Panc1 (cell line): Measurements from ENCODE around the gene TICAM2.

Experiments
- CTCF ChIP-seq: fragments of 450-650 bp; IDR thresholded peaks from 2 replicates; pipeline ENCODE4 v1.5.1; 2017; ENCODE audit warnings: mild to moderate bottlenecking
- POLR2AphosphoS5 ChIP-seq: IDR thresholded peaks from 2 replicates; pipeline ENCODE4 v1.6.1; 2012; ENCODE audit warnings: mild to moderate bottlenecking, low read depth, low read length, moderate library complexity

- no peak for TF ChIP-seq POLR2AphosphoS5
- no peak for TF ChIP-seq CTCF
Measured at GRCh38 chr5:115575167-115576070, 26.9 kb downstream of the TICAM2 start.
